T47D (cell line): Measurements from ENCODE around the gene RTF1.

ENCODE experiments used
- DNase-seq, 2 experiments: peaks; one replicate each; pipeline versions ENCODE4 v3.0.0 to v3.0.0-alpha.2; 2011 to 2012; ENCODE audit warnings: low read depth in 1 of 2, low spot score in 1 of 2
- JUND ChIP-seq: IDR thresholded peaks from 2 replicates; pipeline ENCODE4 v1.6.1; 2012; ENCODE audit warnings: low read depth
- in situ Hi-C: cut with HindIII; loops from 2 replicates; pipeline ENCODE4 v1.10.0; 2016; ENCODE audit warnings: low sequenced_read_pairs, low pct_unique_long_range_greater_than_20kb

RTF1 gene

DNA sequence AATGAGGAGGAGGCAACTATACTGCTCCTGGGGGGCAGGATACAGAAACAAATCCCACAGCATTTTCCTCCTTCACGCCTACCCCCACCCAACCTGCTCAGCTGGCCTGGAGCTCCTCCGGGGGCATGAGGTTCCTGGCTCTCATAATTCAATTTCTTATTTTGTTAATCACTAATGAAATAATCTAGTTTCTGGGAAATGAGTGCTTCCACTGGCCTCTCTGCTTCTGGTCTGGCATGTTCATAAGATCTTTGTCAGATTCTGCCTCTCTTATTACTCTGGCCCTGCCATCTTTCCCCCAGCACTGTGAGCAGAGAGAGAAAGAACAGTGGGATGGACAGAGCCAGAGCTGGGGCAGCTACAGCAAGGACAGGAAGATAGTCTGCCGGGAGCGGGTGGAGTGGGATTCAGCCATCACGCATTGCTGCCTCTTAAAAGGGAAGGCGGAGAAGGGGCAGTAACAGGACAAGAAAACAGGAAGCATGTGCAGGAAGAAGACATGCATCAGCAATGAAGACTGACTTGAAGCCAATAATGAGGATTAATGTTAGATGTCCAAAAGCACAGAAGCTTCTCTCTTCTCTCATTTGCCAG lies 113.6 kb downstream of the RTF1 start:
- TF ChIP-seq JUND = no peak
- in situ Hi-C loops = no loop called here
- no peak for DNase-seq
